DND-41 (cell line): Measurements from ENCODE around the gene TBL1Y.

ENCODE experiments used
- ATAC-seq: fragments of 200-7000 bp; cut with Tn5 transposase; 3 replicates; pipeline ENCODE4 v1.9.1; 2021; ENCODE audit warnings: low read depth; ENCODE audit not compliant: insufficient read depth
- DNase-seq: peaks from one replicate; pipeline ENCODE4 v3.0.0-alpha.2; 2020
- H2AFZ ChIP-seq: 2 replicates; pipeline ENCODE4 v1.6.0; 2012; ENCODE audit warnings: low read depth, low read length
- H3K27ac ChIP-seq: 2 replicates; pipeline ENCODE4 v1.5.1; 2012; ENCODE audit warnings: low read length, inconsistent platforms
- H3K27me3 ChIP-seq: fragments of 200-600 bp; sonication (generic); 2 replicates; pipeline ENCODE4 v1.6.0; 2012; ENCODE audit warnings: low read length, mild to moderate bottlenecking, inconsistent platforms; ENCODE audit not compliant: insufficient read depth, poor library complexity
- H3K36me3 ChIP-seq: 2 replicates; pipeline ENCODE4 v1.5.1; 2012; ENCODE audit warnings: low read length, inconsistent platforms; ENCODE audit not compliant: insufficient read depth
- H3K4me1 ChIP-seq: 2 replicates; pipeline ENCODE4 v1.5.1; 2012; ENCODE audit warnings: mild to moderate bottlenecking, low read length; ENCODE audit not compliant: insufficient read depth
- H3K4me2 ChIP-seq: 2 replicates; pipeline ENCODE4 v1.6.0; 2012; ENCODE audit warnings: mild to moderate bottlenecking, moderate library complexity, low read length, inconsistent platforms; ENCODE audit not compliant: insufficient read depth
- H3K4me3 ChIP-seq, 2 experiments: fragments of 200-600 bp in 1 of 2; shearing (Covaris generic) in 1 of 2; 2 replicates each; pipeline ENCODE4 v1.5.1; 2012 to 2016; ENCODE audit warnings: inconsistent platforms in 2 of 2, low read length in 2 of 2, mild to moderate bottlenecking in 2 of 2, low read depth in 1 of 2, moderate library complexity in 1 of 2
- H3K79me2 ChIP-seq: 2 replicates; pipeline ENCODE4 v1.6.0; 2012; ENCODE audit warnings: low read length, inconsistent platforms; ENCODE audit not compliant: insufficient read depth
- H3K9ac ChIP-seq: 2 replicates; pipeline ENCODE4 v1.6.0; 2012; ENCODE audit warnings: low read depth, mild to moderate bottlenecking, inconsistent platforms, low read length, moderate library complexity
- H3K9me3 ChIP-seq: 2 replicates; pipeline ENCODE4 v1.5.1; 2012; ENCODE audit warnings: low read length, moderate library complexity, mild to moderate bottlenecking, inconsistent platforms; ENCODE audit not compliant: insufficient read depth, severe bottlenecking
- H4K20me1 ChIP-seq: 2 replicates; pipeline ENCODE4 v1.6.0; 2012; ENCODE audit warnings: low read length; ENCODE audit not compliant: insufficient read depth
- EZH2 ChIP-seq: IDR thresholded peaks from 3 replicates; pipeline ENCODE4 v1.6.1; 2012; ENCODE audit warnings: borderline replicate concordance, low read depth, mild to moderate bottlenecking, moderate library complexity, low read length, inconsistent platforms; ENCODE audit not compliant: severe bottlenecking
- TF ChIP-seq, protein P1 (sequence below): IDR thresholded peaks from 2 replicates; pipeline ENCODE4 v1.5.1; 2012; ENCODE audit warnings: borderline replicate concordance, low read length, moderate library complexity, mild to moderate bottlenecking; ENCODE audit not compliant: poor library complexity, severe bottlenecking; ENCODE audit errors: extremely low read depth

The TBL1Y gene

DNA sequence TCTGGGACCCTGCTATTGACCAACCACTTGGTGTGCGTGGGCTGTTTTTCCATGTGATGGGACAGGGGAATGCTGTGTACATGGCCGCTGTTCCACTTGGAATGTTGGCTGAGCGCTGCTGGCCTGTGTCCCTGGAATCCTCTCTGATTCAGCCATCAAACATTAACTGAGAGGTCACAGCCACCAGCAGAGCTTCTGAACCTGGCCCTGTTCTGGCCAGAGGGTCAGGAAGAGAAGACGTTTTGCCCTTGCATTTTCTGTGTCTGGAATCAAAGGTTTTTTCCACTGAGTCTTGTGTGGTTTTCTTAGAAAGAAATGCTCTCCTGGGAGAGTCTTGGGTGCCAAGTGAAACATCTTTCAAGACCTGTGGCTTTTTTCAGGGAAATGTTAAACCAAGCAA, 85.5 kb downstream of the TBL1Y start:
- Histone ChIP-seq H3K27me3 (no peaks in the 10 kb centered on the region), H3K9me3 (no peaks in the 10 kb centered on the region), H3K79me2 (no peaks in the 10 kb centered on the region), H2AFZ (no peak overlapping the region), H4K20me1 (no peaks in the 10 kb centered on the region), H3K9ac (no peak overlapping the region), H3K4me3 (no peak overlapping the region), H3K4me1 (no peaks in the 10 kb centered on the region), H3K27ac (no peak overlapping the region), H3K4me2 (no peak overlapping the region), H3K36me3 (no peaks in the 10 kb centered on the region)
- ATAC-seq (no peak), DNase-seq (no peak)
- no peak for TF ChIP-seq EZH2
- TF ChIP-seq, protein P1, sequence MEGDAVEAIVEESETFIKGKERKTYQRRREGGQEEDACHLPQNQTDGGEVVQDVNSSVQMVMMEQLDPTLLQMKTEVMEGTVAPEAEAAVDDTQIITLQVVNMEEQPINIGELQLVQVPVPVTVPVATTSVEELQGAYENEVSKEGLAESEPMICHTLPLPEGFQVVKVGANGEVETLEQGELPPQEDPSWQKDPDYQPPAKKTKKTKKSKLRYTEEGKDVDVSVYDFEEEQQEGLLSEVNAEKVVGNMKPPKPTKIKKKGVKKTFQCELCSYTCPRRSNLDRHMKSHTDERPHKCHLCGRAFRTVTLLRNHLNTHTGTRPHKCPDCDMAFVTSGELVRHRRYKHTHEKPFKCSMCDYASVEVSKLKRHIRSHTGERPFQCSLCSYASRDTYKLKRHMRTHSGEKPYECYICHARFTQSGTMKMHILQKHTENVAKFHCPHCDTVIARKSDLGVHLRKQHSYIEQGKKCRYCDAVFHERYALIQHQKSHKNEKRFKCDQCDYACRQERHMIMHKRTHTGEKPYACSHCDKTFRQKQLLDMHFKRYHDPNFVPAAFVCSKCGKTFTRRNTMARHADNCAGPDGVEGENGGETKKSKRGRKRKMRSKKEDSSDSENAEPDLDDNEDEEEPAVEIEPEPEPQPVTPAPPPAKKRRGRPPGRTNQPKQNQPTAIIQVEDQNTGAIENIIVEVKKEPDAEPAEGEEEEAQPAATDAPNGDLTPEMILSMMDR: no peak

DNA sequence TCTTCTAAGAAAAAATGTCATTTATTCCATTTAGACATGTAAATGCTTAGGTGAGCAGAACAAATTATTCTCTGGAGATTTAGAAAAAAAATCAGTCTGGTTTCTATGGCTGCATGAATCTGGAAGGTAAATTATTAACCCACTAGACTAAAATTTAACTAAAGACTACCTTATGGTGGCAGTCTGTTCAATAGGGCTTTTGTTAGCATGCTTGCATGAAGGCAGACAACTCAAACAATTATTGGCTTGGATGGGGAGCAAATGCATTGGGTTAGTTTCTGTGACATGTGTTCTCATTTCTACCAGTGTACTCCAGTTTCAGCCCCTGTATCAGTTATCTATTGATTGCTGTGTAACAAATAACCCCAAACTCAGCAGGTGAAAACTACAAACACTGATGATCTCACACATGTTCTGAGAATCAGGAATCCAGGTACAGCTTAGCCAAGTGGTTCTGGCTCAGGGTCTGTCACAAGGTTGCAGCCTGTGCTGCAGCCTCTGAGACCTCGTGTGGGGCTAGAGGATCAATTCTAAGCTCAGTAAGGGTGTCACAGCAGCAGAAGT, 87.1 kb downstream of the TBL1Y start:
- ATAC-seq (no peak), DNase-seq (no peak)
- H3K27me3 ChIP-seq: no peaks in the 10 kb centered on the region
- H3K9me3 ChIP-seq: no peaks in the 10 kb centered on the region
- TF ChIP-seq, protein P1: no peak
- TF ChIP-seq EZH2: no peak
- no peaks in the 10 kb centered on the region for H3K36me3 ChIP-seq
- no peak overlapping the region for H3K4me3 ChIP-seq
- no peaks in the 10 kb centered on the region for H4K20me1 ChIP-seq
- H3K27ac ChIP-seq: no peak overlapping the region
- no peak overlapping the region for H2AFZ ChIP-seq
- H3K4me2 ChIP-seq: no peak overlapping the region
- H3K79me2 ChIP-seq: no peaks in the 10 kb centered on the region
- no peak overlapping the region for H3K9ac ChIP-seq
- H3K4me1 ChIP-seq: no peaks in the 10 kb centered on the region

DNA sequence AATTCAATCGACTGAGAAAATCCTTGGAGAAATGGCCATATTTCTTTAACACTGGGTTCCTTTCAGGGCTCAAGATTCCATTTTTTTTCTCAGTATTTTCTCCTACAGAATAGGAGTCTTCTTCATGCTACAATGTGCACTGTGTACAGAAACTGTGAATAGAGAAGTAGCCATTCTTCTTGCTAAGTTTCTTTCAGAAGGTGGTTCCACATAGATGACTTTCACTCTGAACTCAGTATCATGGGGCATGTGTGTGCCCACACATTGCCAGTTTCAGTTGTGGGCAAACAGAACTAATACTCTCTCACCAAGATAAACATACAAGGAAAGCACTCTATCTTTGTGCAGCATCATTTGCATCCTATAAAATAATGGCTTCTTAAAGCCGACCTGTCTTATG, 89.4 kb downstream of the TBL1Y start:
- H3K27ac ChIP-seq: no peak overlapping the region
- H3K9ac ChIP-seq: no peak overlapping the region
- H3K36me3 ChIP-seq: no peaks in the 10 kb centered on the region
- H3K9me3 ChIP-seq: no peaks in the 10 kb centered on the region
- TF ChIP-seq EZH2: no peak
- TF ChIP-seq, protein P1: no peak
- H4K20me1 ChIP-seq: no peaks in the 10 kb centered on the region
- no peak overlapping the region for H3K4me2 ChIP-seq
- no peaks in the 10 kb centered on the region for H3K79me2 ChIP-seq
- no peaks in the 10 kb centered on the region for H3K4me1 ChIP-seq
- ATAC-seq (no peak), DNase-seq (no peak)
- H3K27me3 ChIP-seq: no peaks in the 10 kb centered on the region
- no peak overlapping the region for H2AFZ ChIP-seq
- no peak overlapping the region for H3K4me3 ChIP-seq

DNA sequence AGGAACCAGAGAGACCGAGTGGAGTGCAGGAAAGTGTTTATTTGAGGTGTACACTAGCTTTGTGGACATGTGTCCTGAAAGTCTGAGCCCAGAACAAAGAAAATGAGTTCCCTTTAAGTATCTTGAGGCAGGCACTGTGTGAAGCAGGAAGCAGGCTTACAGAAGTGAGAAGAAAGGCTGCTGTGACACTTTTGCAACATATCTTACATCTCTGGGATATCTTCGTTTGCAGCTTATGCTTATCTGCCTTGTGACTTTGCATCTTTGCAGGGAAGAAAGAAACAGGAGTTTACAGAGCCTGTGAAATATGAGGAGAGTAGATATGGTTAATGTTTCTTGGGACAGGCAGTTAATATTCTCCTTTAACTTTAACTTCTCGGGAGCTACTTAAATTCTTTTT, 92.1 kb downstream of the TBL1Y start:
- Histone ChIP-seq H3K4me1 (no peaks in the 10 kb centered on the region), H3K4me3 (no peak overlapping the region), H3K9me3 (no peaks in the 10 kb centered on the region), H3K79me2 (no peaks in the 10 kb centered on the region), H2AFZ (no peak overlapping the region), H4K20me1 (no peaks in the 10 kb centered on the region), H3K27ac (no peak overlapping the region), H3K4me2 (no peak overlapping the region), H3K27me3 (no peaks in the 10 kb centered on the region), H3K36me3 (no peaks in the 10 kb centered on the region), H3K9ac (no peak overlapping the region)
- TF ChIP-seq, protein P1: no peak
- no peak for TF ChIP-seq EZH2
- ATAC-seq (no peak), DNase-seq (no peak)
